GM12878 (cell line): Measurements from ENCODE around the gene GNG10.

Source experiments
- BCLAF1 ChIP-seq: fragments of 450-650 bp; IDR thresholded peaks from 2 replicates; pipeline ENCODE4 v1.6.1; 2017; ENCODE audit warnings: antibody characterized with exemption, mild to moderate bottlenecking, moderate library complexity
- CHD4 ChIP-seq: fragments of 200-600 bp; sonication (generic); IDR thresholded peaks from 2 replicates; pipeline ENCODE4 v1.6.1; 2016; ENCODE audit warnings: mild to moderate bottlenecking
- CREB1 ChIP-seq: IDR thresholded peaks from 2 replicates; pipeline ENCODE4 v1.6.1; 2012; ENCODE audit warnings: low read depth, mild to moderate bottlenecking, inconsistent platforms
- CTCF ChIP-seq, 3 experiments: IDR thresholded peaks in 2 of 3; conservative IDR thresholded peaks in 1 of 3; 2 replicates each; pipeline ENCODE4 v1.5.1; 2011; ENCODE audit warnings: low read depth in 3 of 3, low read length in 3 of 3, mild to moderate bottlenecking in 3 of 3, control low read depth in 2 of 3, moderate library complexity in 2 of 3, inconsistent platforms in 1 of 3, mixed read lengths in 1 of 3; ENCODE audit not compliant: control insufficient read depth in 2 of 3, insufficient read depth in 1 of 3; ENCODE audit errors: extremely low read depth in 1 of 3
- ELK1 ChIP-seq: IDR thresholded peaks from 2 replicates; pipeline ENCODE4 v1.6.1; 2012; ENCODE audit warnings: low read depth, low read length, improper control_type of control experiment
- MXI1 ChIP-seq: fragments of 150-350 bp; IDR thresholded peaks from 2 replicates; pipeline ENCODE4 v1.6.1; 2011; ENCODE audit warnings: low read depth, mild to moderate bottlenecking, inconsistent platforms, low read length, improper control_type of control experiment
- RAD21 ChIP-seq: IDR thresholded peaks from 2 replicates; pipeline ENCODE4 v1.6.1; 2011; ENCODE audit warnings: mild to moderate bottlenecking, low read depth, low read length, moderate library complexity; ENCODE audit not compliant: insufficient read depth
- SPI1 ChIP-seq: IDR thresholded peaks from 2 replicates; pipeline ENCODE4 v1.6.1; 2011; ENCODE audit warnings: low read depth, mild to moderate bottlenecking, low read length, moderate library complexity, borderline replicate concordance; ENCODE audit not compliant: insufficient read depth
- TARDBP ChIP-seq: IDR thresholded peaks from 2 replicates; pipeline ENCODE4 v1.6.1; 2016; ENCODE audit warnings: borderline replicate concordance

GRCh38 chr9:111696796-111697195, 35.4 kb downstream of the GNG10 start:
- TF ChIP-seq RAD21 = no peak
- no peak for TF ChIP-seq MXI1
- TF ChIP-seq BCLAF1 = no peak
- no peak for TF ChIP-seq ELK1
- TF ChIP-seq SPI1 = no peak
- no peak for TF ChIP-seq CHD4
- no peak for TF ChIP-seq CREB1
- TF ChIP-seq TARDBP = no peak
- TF ChIP-seq CTCF (IDR thresholded peaks at IDR 0.05 in 2 of 3, conservative IDR thresholded peaks at IDR 0.05 in 1 of 3; ENCODE audit: control insufficient read depth in 2 of 3, extremely low read depth in 1 of 3, insufficient read depth in 1 of 3, low read depth in 3 of 3, low read length in 3 of 3) = no peak
